IPS-NIHi11 (cell line): ENCODE data around the gene BABAM2.

ENCODE experiments used
- DNase-seq: peaks from one replicate; pipeline ENCODE4 v3.0.0; 2012; ENCODE audit warnings: mixed read lengths, low spot score

The BABAM2 gene

DNA sequence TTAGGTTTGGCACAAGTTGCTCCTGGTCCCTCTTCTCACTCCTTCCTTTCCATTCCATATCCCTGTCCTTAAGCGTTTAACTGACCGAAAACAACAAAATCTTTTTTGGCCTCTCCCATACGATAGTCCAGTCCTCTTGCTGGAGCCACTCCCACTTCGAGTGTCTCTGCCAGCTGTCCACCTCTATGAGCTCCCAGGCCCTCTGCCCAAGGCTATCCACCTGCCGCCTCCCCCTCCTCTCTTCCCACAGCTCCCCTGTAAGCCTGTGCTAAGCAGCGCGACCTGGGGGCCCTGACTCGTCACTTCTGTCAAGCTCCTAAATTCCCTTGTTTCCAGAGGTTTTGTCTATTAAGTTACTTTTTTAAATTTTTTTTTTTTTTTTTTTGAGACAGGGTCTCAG lies 455.1 kb downstream of the BABAM2 start:
- DNase-seq: no peak

DNA sequence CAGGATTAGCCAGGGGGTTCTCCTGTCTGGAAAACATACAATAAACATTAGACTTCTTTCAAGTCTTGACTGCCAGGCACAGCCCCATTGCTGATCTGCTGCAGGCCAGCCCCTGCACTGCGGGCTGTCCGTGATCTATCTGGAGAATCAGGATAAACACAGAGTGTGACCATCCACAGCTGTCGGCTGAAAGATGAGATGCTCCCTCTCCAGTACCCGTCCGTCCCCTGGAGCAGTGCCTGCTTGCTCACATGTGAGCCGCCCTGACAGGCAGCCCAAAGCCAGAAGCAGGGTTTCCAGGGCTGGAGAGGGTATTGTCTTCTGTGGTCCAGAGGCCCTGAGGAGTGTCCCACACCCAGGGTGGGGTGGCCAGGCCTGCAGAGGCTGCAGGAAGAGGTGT lies 456.1 kb downstream of the BABAM2 start:
- no peak for DNase-seq

DNA sequence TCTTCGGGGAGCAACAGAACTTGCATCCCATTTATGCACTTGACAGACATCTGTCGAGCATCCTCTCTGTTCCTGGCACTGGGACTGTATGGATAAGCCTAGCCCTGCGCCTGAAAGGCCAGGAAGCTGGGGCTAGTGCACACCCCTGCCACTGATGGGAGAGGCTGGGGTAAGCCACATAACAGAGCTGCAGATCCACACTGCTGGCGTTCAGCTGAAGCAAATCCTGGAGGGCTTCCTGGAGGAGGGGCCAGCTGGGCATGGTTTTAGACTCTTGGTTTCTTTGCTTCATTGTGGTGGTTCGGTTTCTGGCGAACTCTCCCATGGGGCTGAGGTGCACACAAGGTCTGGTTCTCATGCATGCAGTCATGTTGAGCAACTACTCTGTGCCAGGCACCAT lies 456.7 kb downstream of the BABAM2 start:
- DNase-seq: no peak

DNA sequence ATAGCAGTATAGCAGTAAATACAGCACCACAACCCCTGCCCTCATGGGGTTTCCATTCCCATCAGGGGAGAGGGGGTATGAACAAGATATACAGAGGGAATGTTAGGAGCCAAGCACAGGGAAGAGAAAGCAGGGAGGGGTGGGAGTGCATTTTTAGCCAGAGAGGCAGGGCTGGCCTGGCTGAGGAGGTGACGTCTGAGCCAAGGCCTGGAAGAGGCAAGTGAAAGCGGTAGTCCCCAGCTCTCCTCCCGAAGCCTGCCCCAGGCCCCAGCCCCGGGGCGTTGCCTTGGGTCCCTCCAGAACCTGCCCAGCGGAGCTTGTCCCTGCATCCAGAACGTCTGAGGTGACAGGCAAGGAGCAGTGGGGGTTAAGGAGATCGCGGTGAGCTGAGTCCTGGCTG lies 457.1 kb downstream of the BABAM2 start:
- no peak for DNase-seq

DNA sequence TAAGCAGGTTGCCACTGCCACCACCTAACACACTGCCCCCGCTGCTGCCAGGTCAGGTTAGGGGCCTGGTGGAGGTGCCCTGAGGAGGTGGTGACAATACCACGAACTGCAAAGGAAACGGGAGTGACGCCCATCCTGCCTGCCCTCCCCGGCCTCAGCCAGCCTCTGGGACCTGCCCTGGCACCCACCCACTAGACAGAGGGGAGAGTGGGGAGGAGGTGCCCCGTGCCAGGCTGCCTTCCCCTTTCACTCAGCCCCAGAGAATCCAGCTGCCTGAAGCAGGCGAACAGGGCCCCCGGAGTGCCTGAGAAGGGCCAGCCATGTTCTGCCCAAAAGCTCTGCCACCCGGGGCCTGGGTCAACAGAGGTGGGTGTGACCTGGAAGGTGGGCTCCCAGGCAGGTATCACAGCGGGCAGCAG lies 457.6 kb downstream of the BABAM2 start:
- DNase-seq: no peak

DNA sequence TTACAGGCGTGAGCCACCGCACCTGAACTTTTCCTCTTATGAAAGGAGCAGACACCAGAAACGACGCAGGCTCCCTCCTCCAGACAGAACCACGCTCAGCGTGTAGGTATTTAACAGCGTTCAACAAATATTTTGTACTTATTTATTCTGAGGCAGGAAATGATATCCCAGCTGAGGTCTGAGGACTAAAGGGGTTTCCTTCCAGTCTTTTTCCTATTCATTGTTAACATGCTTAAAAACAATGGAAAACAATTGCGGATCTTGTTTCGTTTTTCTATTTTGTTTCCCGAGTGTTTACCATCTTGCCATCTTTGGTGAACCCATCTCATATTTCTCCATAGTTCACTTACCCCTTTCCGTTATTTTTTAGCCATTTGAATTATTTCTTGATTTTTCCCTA lies 458.4 kb downstream of the BABAM2 start:
- no peak for DNase-seq

DNA sequence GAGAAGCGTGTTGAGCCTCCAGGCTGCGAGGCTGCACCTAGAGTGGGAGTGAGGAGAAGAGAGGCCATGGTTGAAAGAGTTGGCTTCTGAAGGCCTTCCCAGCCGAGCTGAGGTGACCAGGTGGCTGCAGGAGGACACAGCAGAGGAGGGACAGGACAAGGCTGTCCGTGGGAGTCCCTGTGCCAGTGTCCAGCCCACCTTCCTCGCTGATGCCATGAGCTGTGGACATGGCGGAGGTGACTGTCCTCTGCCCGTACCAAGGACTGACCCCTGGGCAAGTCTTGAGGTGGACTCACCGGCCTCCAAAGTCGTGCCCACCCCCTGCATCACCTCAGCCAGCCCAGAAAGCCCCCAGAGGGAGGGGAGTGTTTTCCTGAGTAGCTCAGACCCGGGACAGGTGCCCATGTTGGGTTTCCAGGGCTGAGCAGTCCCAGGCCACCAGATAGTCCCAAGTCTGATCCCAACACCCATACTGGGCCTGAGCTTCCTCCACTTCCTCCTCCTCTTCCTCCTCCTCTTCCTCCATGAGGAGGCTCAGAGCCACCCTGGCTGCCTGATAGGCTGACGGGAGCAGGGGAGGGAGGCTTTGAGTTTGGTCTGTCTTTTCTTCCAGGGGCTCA lies 459.1 kb downstream of the BABAM2 start:
- DNase-seq: no peak

DNA sequence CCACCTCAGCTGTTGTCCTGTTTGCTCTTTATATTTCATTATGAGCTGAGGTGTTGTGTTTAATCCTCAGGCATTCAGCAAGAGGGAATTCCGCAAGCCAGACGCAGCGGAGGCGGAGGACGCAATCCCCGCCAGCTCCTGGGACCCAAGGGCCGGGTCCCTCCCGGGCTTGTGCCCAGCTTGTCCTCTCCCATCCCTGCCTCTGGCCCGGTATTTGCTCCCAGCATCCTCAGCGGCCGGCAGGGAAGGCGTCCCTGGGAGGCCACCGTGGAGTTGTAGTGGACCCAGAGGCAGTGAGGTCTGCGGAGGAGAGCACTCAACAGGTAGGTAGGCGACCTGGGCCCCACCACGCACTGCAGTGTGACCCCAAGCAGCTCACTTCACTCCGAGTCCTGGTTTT lies 459.7 kb downstream of the BABAM2 start:
- no peak for DNase-seq

DNA sequence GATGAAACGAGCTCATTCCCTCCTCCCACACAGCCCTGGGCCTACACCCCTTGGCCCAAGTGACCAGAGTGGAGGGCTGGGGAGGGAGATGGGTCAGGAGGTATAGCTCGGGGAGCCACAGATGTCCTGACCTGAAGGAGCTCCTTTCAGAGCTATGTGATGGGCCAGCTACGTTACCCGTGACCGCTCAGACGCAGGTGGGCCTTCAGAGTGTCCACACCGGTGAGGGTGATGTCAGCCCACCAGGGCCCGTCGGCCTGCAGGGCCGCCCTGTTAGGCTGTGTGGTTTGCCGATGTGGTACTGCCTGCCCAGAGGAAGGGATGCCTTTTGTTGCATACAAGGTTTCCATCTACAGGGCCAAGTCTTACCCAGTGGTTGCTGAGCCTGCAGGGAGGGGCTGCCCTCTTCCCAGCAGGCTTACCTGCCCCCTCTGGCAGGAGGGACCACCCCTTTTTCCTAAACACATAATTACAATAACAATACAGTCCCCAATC lies 460.3 kb downstream of the BABAM2 start:
- no peak for DNase-seq

DNA sequence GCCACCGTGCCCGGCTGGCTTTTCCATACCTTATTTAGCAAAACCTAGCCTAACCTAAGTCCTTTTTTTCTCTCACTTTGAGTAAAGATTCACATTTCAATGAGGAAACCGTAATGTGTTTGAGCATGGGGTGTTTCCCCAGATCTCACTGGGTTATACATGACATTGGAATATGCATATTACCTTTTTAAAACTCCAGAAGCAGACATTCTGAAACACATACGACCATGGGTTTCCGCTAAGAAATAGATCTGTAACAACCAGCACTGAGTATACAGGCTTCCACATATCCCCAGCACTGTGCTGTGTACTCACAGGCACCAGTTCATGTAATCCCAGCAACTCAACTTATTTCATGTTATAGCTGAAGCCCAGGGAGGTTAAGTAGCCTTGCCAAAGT lies 461.1 kb downstream of the BABAM2 start:
- DNase-seq: no peak

DNA sequence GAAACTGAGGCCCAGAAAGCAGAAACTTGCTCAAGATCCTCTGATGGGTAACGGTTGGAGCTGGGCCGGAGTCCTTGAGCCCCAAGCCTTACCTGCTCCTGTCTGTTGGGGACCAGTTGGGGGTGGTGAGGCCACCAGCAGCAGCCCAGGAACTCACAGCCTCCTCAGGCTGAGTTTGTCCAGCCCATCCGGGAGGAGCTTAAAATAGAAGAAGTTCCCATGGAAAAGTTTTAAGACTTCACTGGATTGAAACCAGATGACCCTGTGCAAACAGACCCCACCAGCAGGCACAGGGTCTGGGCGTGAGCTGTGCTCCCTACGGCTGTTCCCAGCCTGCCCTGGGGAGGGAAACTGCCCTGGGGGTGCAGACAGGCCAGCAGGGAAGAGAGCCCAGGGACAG lies 461.6 kb downstream of the BABAM2 start:
- no peak for DNase-seq

DNA sequence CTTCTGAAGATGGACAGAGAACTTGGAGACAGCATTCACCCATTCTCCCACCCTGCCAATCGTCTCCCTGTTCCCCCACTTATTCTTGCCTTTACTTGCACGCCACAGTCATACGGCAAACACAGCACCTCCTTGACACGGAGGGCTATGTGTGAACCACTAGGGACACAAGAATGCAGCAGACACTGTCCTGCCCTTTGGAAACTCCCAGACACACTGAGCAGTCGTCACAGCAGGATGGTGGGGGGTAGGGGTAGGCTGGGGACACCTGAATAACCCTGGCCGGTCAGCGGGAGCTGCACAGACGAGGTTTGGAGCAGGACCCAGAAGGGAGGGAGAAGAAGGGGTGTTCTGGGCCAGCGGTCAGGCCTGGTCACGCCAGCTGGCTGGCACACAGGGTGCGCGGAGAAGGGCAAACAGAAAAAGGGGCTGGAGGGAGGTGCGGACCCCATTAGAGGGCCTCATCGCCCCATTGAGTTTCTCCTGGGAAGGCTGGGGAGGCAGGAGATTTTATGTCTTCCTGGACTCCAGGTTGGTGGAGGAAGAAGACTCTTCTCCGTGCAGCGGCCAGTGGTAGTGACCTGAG lies 462.2 kb downstream of the BABAM2 start:
- DNase-seq: no peak

DNA sequence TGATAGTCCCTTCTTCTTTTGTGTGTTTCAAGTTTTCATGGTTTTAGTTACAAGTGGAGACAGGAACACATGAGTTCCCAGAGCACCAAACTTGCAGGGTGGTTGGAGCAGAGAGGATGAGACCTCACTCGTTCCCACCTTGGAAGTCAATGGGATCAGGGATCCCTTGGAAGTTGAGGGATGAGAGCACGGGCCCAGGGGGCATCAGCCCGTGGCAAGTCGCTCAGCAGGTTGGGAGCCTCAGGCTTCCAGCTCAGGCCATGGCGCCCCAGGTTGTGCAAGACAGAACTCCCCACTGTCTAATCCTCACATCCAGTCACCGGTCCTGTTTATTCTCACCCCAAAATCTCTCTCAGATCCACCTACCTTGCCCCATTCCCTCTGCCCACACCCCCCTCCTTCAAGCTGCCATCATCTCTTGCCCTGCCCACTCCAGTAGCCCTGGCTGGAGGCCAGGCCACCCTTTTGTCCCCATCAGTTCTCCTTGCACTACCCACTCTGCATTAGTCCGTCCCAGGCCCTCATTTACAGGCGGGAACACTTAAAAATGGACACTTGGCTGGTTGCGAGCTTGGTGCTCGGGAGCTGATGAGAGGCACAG lies 464.5 kb downstream of the BABAM2 start:
- DNase-seq: no peak

DNA sequence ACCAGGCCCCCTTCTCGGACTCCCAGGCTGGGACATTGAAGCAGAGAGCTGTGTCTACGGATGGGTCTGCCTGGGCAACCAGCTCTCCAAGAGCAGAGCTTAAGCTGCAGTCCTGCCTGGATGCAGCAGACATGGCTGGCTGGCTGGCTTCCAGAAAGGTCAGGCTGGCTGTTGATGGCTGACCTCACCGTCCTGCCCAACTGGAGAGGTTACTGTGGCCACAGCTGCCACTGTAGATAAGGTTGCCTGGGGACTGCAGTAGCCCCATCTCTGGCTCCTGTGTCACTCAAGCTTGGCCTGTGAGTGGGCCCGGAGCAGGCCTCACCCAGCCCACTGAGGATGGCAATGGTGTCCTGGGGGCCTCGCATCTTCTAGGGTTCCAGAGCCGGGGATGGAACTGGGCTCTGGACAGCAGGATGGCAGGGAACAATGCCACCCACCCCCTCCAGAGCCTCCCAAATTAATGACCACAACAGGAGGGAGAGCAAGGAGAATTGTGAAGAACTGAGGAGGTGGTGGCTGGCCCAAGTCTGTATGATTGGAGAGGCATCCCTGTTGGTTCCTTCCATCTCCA lies 465.1 kb downstream of the BABAM2 start:
- no peak for DNase-seq

DNA sequence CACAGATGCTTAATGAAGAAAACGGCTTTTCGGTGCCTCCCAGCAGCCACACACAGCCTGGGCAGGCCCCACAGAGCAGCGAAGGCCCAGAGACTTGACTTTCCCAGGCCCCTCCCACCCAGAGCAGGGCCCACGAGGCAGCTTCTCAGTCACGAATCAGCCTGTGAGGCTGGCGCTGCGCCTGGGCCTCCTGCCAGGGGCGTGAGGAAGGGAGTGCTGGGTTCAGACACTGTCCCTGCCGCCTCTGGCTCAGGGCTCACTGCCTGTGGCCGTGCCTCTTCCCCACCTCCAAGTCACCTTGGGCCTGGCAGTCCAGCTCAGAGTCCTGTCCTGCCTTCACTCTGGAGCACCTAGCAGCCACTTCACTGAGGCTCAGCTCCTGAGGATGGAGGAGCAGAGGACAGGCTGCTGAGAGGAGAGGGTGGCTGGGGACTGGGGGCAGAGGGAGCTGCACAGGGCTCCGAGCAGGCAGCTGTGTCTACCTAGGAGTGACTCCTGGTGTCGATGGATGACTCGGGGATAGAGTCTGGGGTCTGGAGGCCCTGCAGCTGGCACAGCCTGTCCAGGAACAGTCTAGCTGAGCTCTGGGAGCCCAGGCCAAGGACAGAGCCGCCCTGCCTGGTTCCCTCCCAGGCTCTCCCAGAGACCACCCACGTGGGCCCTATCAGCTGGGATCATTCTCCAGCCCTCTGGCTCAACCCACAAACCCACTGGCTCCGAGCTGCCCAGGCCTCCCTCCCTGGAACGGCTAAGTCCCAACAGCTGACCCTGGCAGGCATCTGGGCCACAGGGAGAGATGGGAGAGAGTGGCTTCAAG lies 465.8 kb downstream of the BABAM2 start:
- peak; percentile 59 for DNase-seq

DNA sequence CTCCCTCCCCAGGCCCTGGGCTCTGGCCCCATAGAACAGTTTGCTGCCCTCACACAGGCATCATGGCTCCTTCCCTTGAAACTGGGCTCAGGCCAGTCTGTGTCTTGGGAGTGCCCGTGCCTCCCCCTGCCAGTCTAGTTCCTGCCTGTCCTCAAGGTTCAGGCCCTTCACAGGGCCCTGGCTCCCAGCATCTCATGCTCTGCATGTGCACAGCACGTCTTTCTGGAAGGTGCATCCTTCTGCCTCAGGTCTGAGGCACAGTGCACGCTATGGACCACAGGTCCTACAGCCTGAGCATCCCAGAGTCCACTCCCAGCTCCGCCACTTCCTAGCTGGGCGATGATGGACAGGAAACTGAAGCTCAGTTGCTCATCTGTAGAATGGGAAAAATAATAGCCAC lies 466.5 kb downstream of the BABAM2 start:
- no peak for DNase-seq

DNA sequence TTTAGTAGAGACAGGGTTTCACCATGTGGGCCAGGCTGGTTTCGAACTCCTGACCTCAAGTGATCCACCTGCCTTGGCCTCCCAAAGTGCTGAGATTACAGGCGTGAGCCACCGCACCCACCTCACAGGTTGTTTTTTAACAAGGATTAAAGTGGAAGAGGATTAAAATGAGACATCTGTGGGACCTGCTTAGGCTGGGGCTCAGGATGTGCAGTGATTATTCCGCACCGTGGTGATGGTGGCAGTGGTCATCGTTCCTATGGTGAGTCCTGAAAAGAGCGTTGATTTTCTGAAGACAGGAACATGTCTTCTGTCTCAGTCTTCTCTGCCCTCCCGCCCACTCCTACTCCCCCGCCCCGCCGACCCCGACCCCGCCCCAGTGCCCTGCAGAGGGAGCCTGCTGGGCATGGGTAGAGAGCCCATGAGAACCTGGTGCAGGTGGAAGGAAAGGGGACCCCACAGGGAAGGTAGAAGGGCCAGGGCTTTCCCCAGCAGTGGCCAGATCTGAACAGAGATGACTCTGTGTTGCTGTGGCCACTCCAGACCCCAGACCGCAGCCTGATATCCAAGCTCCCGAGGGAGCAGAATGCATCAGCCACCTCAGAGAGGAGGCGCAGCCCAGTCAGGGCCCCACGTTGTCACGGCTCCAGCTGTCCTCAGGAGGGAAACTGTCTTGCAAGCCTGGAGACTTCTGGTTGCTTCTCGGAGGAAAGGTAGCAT lies 467.6 kb downstream of the BABAM2 start:
- DNase-seq: no peak

DNA sequence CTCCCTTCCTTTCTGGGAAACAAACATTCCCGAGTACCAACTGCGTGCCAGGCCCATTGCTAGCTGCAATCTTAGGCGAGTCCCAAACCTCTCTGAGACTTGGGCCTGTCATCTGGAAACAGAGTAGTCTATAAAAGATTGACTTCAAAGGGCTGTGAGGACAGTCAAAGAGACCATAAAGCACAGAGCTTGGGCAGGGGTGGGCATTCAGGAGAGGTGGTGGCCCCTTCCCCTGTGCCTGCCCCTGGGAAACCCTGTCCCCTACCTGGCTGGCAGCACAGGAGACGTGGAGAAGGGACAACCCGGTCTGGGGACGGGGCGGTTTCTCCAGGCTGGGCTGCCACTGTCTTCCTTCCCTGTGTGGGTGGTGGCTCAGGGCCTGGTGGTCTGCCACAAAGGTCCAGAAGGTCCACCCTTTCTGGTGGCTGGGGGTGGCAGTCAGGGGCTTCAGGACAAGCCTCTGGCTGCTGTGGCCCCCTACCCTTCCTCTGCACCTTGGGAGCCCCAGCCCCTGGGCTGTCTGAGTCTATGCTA lies 468.2 kb downstream of the BABAM2 start:
- DNase-seq: no peak

DNA sequence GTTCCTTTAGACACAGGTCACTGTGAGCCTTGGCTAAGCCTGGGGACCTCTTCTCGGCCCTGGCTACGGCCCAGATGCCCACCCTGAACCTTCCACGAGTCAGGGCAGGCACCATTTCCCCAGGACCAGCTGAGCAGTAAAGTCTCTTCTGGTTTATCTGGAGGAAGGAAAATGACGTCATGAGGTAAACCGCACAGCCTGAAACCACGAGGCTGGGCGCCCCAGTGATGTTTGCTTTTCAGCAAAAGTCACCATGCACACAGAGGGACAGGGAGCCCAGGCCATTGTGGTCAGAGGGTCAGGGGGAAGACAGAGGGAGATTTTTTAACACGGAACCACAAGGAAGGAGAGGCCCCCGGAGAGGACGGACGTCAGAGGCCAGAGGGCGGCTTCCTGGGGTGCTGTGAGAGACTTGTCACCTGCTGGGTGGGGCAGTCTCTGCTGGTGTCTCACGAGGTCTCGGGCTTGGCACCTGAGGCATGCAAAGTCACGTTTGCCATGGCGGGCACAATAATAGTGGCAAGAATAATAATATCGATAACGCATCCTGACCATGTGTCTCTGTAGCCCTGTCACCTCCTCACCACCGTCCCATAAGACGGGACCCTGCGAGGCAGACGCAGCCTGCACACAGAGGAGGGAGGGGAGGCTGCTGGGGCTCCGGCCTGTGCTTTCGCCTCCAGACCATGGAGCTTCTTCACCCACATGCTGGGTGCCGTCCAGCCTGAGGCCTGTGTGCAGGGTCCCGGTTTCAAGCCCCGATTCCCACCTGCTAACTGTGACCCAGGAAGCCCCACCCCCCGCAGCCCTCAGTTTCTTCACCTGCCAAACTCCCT lies 468.9 kb downstream of the BABAM2 start:
- DNase-seq: no peak

DNA sequence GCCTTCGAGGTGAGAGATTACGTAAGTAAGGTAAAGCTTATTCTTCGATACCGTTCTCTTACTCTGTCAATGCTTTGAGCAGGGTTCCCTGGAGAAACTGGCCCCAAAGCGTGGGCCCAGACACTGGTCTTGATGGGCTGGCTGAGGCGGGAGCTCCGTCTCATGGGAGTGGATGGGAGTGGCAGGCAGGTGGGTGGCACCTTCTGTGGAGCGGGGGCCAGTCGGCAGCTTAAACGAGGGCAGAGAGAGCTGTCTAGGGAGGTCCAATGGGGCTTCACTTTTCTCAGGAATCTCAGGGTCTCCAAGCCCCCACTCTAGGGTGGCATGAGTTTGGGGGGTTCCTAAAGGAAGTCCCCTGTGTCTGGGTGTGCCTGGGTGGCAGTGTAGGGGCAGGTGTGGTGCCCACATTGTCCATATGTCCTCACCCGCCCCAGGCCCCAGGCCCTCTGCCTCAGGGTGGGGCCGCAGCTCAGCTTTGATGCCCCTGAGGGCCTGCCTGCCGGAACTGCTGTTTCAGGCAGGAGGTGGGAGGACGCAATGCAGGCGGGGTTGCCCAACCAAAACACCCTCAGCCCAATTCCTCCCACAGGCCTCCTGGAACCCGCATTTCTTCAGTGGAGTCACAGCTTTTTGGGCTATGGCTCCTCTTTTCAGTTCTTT lies 469.7 kb downstream of the BABAM2 start:
- DNase-seq: no peak
